HUES6 (cell line): Measurements from ENCODE around the gene CLIC5.

ENCODE experiments used
- H3K27ac ChIP-seq: 2 replicates; pipeline ENCODE4 v1.7.0; 2013; ENCODE audit warnings: low read depth, mild to moderate bottlenecking, low read length, inconsistent platforms
- H3K27me3 ChIP-seq: 2 replicates; pipeline ENCODE4 v1.6.1; 2013; ENCODE audit warnings: low read length; ENCODE audit not compliant: control insufficient read depth, insufficient read depth
- H3K36me3 ChIP-seq: 2 replicates; pipeline ENCODE4 v1.6.1; 2013; ENCODE audit warnings: low read length; ENCODE audit not compliant: control insufficient read depth, insufficient read depth
- H3K4me1 ChIP-seq: 2 replicates; pipeline ENCODE4 v1.6.1; 2013; ENCODE audit warnings: low read length; ENCODE audit not compliant: control insufficient read depth, insufficient read depth
- H3K4me3 ChIP-seq: 2 replicates; pipeline ENCODE4 v1.5.1; 2013; ENCODE audit warnings: low read depth, low read length
- H3K9ac ChIP-seq: one replicate; pipeline ENCODE4 v1.6.1; 2013; ENCODE audit warnings: mild to moderate bottlenecking, low read length
- H3K9me3 ChIP-seq: 2 replicates; pipeline ENCODE4 v1.6.1; 2013; ENCODE audit warnings: low read depth, low read length; ENCODE audit not compliant: control insufficient read depth, insufficient read depth

CLIC5 gene

GRCh38 chr6:46035242-46035641 lies 19.6 kb upstream of the CLIC5 start:
- Histone ChIP-seq H3K4me1 (peaks cover 7% of the 10 kb centered on the region), H3K9me3 (no peaks in the 10 kb centered on the region), H3K36me3 (no peaks in the 10 kb centered on the region), H3K27me3 (no peaks in the 10 kb centered on the region; the same call in 1 of the 2 replicates), H3K4me3 (no peak overlapping the region), H3K27ac (no peak overlapping the region), H3K9ac (no peak overlapping the region)

- Histone ChIP-seq H3K4me3 (no peak overlapping the region), H3K4me1 (peaks cover 7% of the 10 kb centered on the region), H3K9me3 (no peaks in the 10 kb centered on the region), H3K9ac (no peak overlapping the region), H3K27me3 (no peaks in the 10 kb centered on the region; the same call in 1 of the 2 replicates), H3K36me3 (no peaks in the 10 kb centered on the region), H3K27ac (no peak overlapping the region)
These were observed 16.7 kb upstream of the CLIC5 start for GRCh38 chr6:46032110-46032998.

- no peak overlapping the region for H3K27ac ChIP-seq
- no peaks in the 10 kb centered on the region; the same call in 1 of the 2 replicates for H3K27me3 ChIP-seq
- no peaks in the 10 kb centered on the region for H3K9me3 ChIP-seq
- no peak overlapping the region for H3K4me3 ChIP-seq
- H3K4me1 ChIP-seq = peaks cover 7% of the 10 kb centered on the region
- H3K36me3 ChIP-seq = no peaks in the 10 kb centered on the region
- H3K9ac ChIP-seq = no peak overlapping the region
These were observed 13.9 kb upstream of the CLIC5 start for GRCh38 chr6:46029602-46030001.

- H3K9ac ChIP-seq = no peak overlapping the region
- H3K4me1 ChIP-seq = no peaks in the 10 kb centered on the region
- H3K9me3 ChIP-seq = no peaks in the 10 kb centered on the region
- H3K27ac ChIP-seq = no peak overlapping the region
- no peaks in the 10 kb centered on the region; the same call in 1 of the 2 replicates for H3K27me3 ChIP-seq
- no peak overlapping the region for H3K4me3 ChIP-seq
- H3K36me3 ChIP-seq = no peaks in the 10 kb centered on the region
These were observed 10.6 kb upstream of the CLIC5 start for GRCh38 chr6:46026307-46026706.

- no peak overlapping the region for H3K27ac ChIP-seq
- no peaks in the 10 kb centered on the region for H3K36me3 ChIP-seq
- H3K9me3 ChIP-seq = no peaks in the 10 kb centered on the region
- H3K27me3 ChIP-seq = no peaks in the 10 kb centered on the region; the same call in 1 of the 2 replicates
- no peaks in the 10 kb centered on the region for H3K4me1 ChIP-seq
- H3K4me3 ChIP-seq = no peak overlapping the region
- H3K9ac ChIP-seq = no peak overlapping the region
These were observed 9.9 kb upstream of the CLIC5 start for GRCh38 chr6:46025573-46025972.

- no peaks in the 10 kb centered on the region for H3K9me3 ChIP-seq
- no peak overlapping the region for H3K9ac ChIP-seq
- no peaks in the 10 kb centered on the region for H3K36me3 ChIP-seq
- H3K4me1 ChIP-seq = no peaks in the 10 kb centered on the region
- H3K27me3 ChIP-seq = no peaks in the 10 kb centered on the region
- no peak overlapping the region for H3K27ac ChIP-seq
- no peak overlapping the region for H3K4me3 ChIP-seq
These were observed 8.6 kb upstream of the CLIC5 start for GRCh38 chr6:46024124-46024769.

- Histone ChIP-seq H3K9me3 (no peaks in the 10 kb centered on the region), H3K27me3 (no peaks in the 10 kb centered on the region), H3K36me3 (no peaks in the 10 kb centered on the region), H3K4me3 (no peak overlapping the region), H3K9ac (no peak overlapping the region), H3K4me1 (no peaks in the 10 kb centered on the region), H3K27ac (no peak overlapping the region)
These were observed 7.7 kb upstream of the CLIC5 start for GRCh38 chr6:46023216-46023915.

GRCh38 chr6:46022106-46022948 lies 6.7 kb upstream of the CLIC5 start:
- no peak overlapping the region for H3K9ac ChIP-seq
- H3K36me3 ChIP-seq = no peaks in the 10 kb centered on the region
- H3K27ac ChIP-seq = no peak overlapping the region
- no peaks in the 10 kb centered on the region for H3K4me1 ChIP-seq
- peaks cover 7% of the 10 kb centered on the region for H3K27me3 ChIP-seq
- H3K4me3 ChIP-seq = no peak overlapping the region
- H3K9me3 ChIP-seq = peaks cover 1% of the 10 kb centered on the region; the same call in 1 of the 2 replicates

- Histone ChIP-seq H3K9ac (no peak overlapping the region), H3K27me3 (peaks cover 52% of the 10 kb centered on the region), H3K4me1 (peaks cover 21% of the 10 kb centered on the region), H3K36me3 (no peaks in the 10 kb centered on the region), H3K27ac (no peak overlapping the region), H3K4me3 (no peak overlapping the region), H3K9me3 (peaks cover 8% of the 10 kb centered on the region; the same call in 1 of the 2 replicates)
These were observed 2.1 kb upstream of the CLIC5 start for GRCh38 chr6:46017726-46018125.

GRCh38 chr6:46016063-46016608 lies 476 bp upstream of the CLIC5 start:
- Histone ChIP-seq H3K4me3 (peak overlapping the region; percentile 72), H3K27ac (no peak overlapping the region), H3K9ac (no peak overlapping the region), H3K9me3 (peaks cover 8% of the 10 kb centered on the region; the same call in 1 of the 2 replicates), H3K4me1 (peaks cover 29% of the 10 kb centered on the region), H3K27me3 (peaks cover 56% of the 10 kb centered on the region), H3K36me3 (no peaks in the 10 kb centered on the region)
